HepG2 (cell line): Measurements from ENCODE around the gene INTS7. TPM values are rescaled to one million over a fixed set of nuclear protein-coding genes. Genes with fewer than 3 reads are reported as not detected.

ENCODE experiments used
- ATAC-seq: fragments of 200-7000 bp; cut with Tn5 transposase; 3 replicates; pipeline ENCODE4 v1.9.1; 2020; ENCODE audit warnings: mild to moderate bottlenecking, moderate library complexity
- BruUV-seq: library from RNA; stranded (reverse); fragments of 400-500 nt; replicated peaks from 2 replicates; lab custom pipeline; 2021; lab: Mats Ljungman, UMichigan
- CTCF ChIA-PET: fragments of 300-600 bp; formaldehyde crosslinking; extraction: SDS; loops from one replicate; lab custom pipeline; 2021; ENCODE audit warnings: low total read pairs, inconsistent platforms, low intra/inter-chr PET ratio; lab: Yijun Ruan, JAX
- POLR2A ChIA-PET: fragments of 350-600 bp; sonication (Branson Sonifier 250); formaldehyde crosslinking; loops from one replicate; lab custom pipeline; 2020; ENCODE audit warnings: antibody characterized with exemption, inconsistent platforms; lab: Yijun Ruan, JAX
- DNase-seq: peaks from one replicate; pipeline ENCODE4 v3.0.0-alpha.2; 2015; ENCODE audit warnings: low spot score
- FAIRE-seq: peaks from 3 replicates; lab custom pipeline; 2011; peaks lifted over from hg19 to GRCh38; lab: Jason Lieb, UNC
- H2AFZ ChIP-seq: one replicate; pipeline ENCODE4 v1.6.1; 2011; ENCODE audit warnings: low read length, inconsistent platforms
- H3K27ac ChIP-seq: fragments of 300-600 bp; 3 replicates; pipeline ENCODE4 v1.8.0; 2011; ENCODE audit warnings: mixed run types, mild to moderate bottlenecking, mixed read lengths, low read length, inconsistent platforms; ENCODE audit not compliant: insufficient read depth; ENCODE audit errors: extremely low read length
- H3K27me3 ChIP-seq, 2 experiments: fragments of 200-600 bp in 1 of 2; 2 replicates in 1 of 2; 3 replicates in 1 of 2; pipeline versions ENCODE4 v1.6.0 to v1.8.0; 2011; ENCODE audit warnings: low read length in 2 of 2, mild to moderate bottlenecking in 2 of 2, moderate library complexity in 2 of 2, inconsistent platforms in 1 of 2; ENCODE audit not compliant: insufficient read depth in 2 of 2, control insufficient read depth in 1 of 2
- H3K36me3 ChIP-seq, 2 experiments: fragments of 200-600 bp in 1 of 2; replicated peaks in 1 of 2; 2 replicates in 1 of 2; 3 replicates in 1 of 2; pipeline versions ENCODE4 v1.5.1 to v1.8.0; 2011; ENCODE audit warnings: low read length in 2 of 2, inconsistent platforms in 1 of 2; ENCODE audit not compliant: insufficient read depth in 2 of 2, control insufficient read depth in 1 of 2
- H3K4me1 ChIP-seq: 2 replicates; pipeline ENCODE4 v1.5.1; 2012; ENCODE audit warnings: low read length, inconsistent platforms; ENCODE audit not compliant: insufficient read depth
- H3K4me2 ChIP-seq: 2 replicates; pipeline ENCODE4 v1.6.0; 2011; ENCODE audit warnings: low read depth, low read length, inconsistent platforms
- H3K4me3 ChIP-seq, 3 experiments: fragments of 200-600 bp in 1 of 3; sonication (generic), shearing (Covaris generic) in 1 of 3; replicated peaks in 1 of 3; 2 replicates each; pipeline ENCODE4 v1.5.1; 2011 to 2016; ENCODE audit warnings: low read length in 3 of 3, inconsistent platforms in 2 of 3, low read depth in 2 of 3, mild to moderate bottlenecking in 2 of 3, control low read depth in 1 of 3, mixed read lengths in 1 of 3; ENCODE audit not compliant: insufficient read depth in 1 of 3
- H3K79me2 ChIP-seq: one replicate; pipeline ENCODE4 v1.6.1; 2011; ENCODE audit warnings: low read length, inconsistent platforms; ENCODE audit not compliant: insufficient read depth
- H3K9ac ChIP-seq: 2 replicates; pipeline ENCODE4 v1.6.0; 2011; ENCODE audit warnings: mild to moderate bottlenecking, low read depth, low read length, inconsistent platforms; ENCODE audit not compliant: insufficient read depth
- H3K9me3 ChIP-seq: 2 replicates; pipeline ENCODE4 v1.5.1; 2012; ENCODE audit warnings: mild to moderate bottlenecking, low read length
- H4K20me1 ChIP-seq: 2 replicates; pipeline ENCODE4 v1.6.0; 2011; ENCODE audit warnings: inconsistent platforms, mild to moderate bottlenecking, low read length, moderate library complexity; ENCODE audit not compliant: insufficient read depth
- ELF3 ChIP-seq: IDR thresholded peaks from 2 replicates; pipeline ENCODE4 v1.6.1; 2016; ENCODE audit warnings: missing genetic modification reagents, missing compliant biosample characterization
- GTF2F1 ChIP-seq: fragments of 150-350 bp; IDR thresholded peaks from 2 replicates; pipeline ENCODE4 v1.6.1; 2014; ENCODE audit warnings: low read length
- KAT8 ChIP-seq: IDR thresholded peaks from 2 replicates; pipeline ENCODE4 v1.6.1; 2016; ENCODE audit warnings: missing genetic modification reagents, missing compliant biosample characterization
- MAFG ChIP-seq: sonication (generic); formaldehyde crosslinking; IDR thresholded peaks from 2 replicates; pipeline ENCODE4 v1.5.1; 2020; ENCODE audit warnings: mild to moderate bottlenecking, missing genetic modification reagents
- RORA ChIP-seq: sonication (generic); formaldehyde crosslinking; IDR thresholded peaks from 2 replicates; pipeline ENCODE4 v1.5.0; 2020; ENCODE audit warnings: mild to moderate bottlenecking, missing genetic modification reagents, moderate library complexity
- SMAD3 ChIP-seq: sonication (generic); formaldehyde crosslinking; IDR thresholded peaks from 2 replicates; pipeline ENCODE4 v1.4.0; 2020; ENCODE audit warnings: missing genetic modification reagents
- SMAD9 ChIP-seq: sonication (generic); formaldehyde crosslinking; IDR thresholded peaks from 2 replicates; pipeline ENCODE4 v1.5.1; 2020; ENCODE audit warnings: mild to moderate bottlenecking, missing genetic modification reagents
- THYN1 ChIP-seq: sonication (generic); formaldehyde crosslinking; IDR thresholded peaks from 2 replicates; pipeline ENCODE4 v1.8.1; 2023; ENCODE audit warnings: low read depth, mild to moderate bottlenecking, moderate library complexity, missing genetic modification reagents, borderline replicate concordance
- ZNF737 ChIP-seq: sonication (generic); formaldehyde crosslinking; IDR thresholded peaks from 2 replicates; pipeline ENCODE4 v1.5.0; 2020; ENCODE audit warnings: missing genetic modification reagents, mild to moderate bottlenecking, borderline replicate concordance
- WGBS: methylation state at CpG from one replicate; pipeline ENCODE4 v1.1.6; 2017; ENCODE audit warnings: low lambda C conversion rate; 5-methylcytosine and 5-hydroxymethylcytosine counted together
- in situ Hi-C: cut with HindIII; loops from 2 replicates; pipeline ENCODE4 v1.10.0; 2017; ENCODE audit warnings: low pct_unique_long_range_greater_than_20kb; ENCODE audit not compliant: extremely low pct_ligation_motif_present
- intact Hi-C: fragments of 100-400 bp; cut with micrococcal nuclease; formaldehyde crosslinking; loops from one replicate; pipeline ENCODE4 v1.10.0; 2022; ENCODE audit not compliant: unreplicated experiment
- polyA plus RNA-seq, 8 experiments: library from polyadenylated mRNA; depleted of rRNA in 3 of 8; stranded (reverse) in 7 of 8; unstranded in 1 of 8; fragments of >200 nt; fragmentation: Illumina TruSeq in 4 of 8; extraction: Trizol in 4 of 8; gene quantifications; 2 replicates each; pipeline versions ENCODE4 v1.2.1 to v1.2.3, GENCODE V29; 2011 to 2016; ENCODE audit warnings: low read depth in 4 of 8, missing spikeins in 1 of 8, mixed read lengths in 1 of 8; ENCODE audit not compliant: insufficient read depth in 1 of 8
- total RNA-seq, 5 experiments: library from RNA; depleted of rRNA; stranded (reverse); fragments of >200 nt; fragmentation: Illumina TruSeq; extraction: Trizol; gene quantifications; 2 replicates each; pipeline ENCODE4 v1.2.3, GENCODE V29; 2016; ENCODE audit warnings: low read depth in 1 of 5
- TF ChIP-seq, protein P1 (sequence below): sonication (generic); formaldehyde crosslinking; IDR thresholded peaks from 2 replicates; pipeline ENCODE4 v1.8.1; 2023; ENCODE audit warnings: mild to moderate bottlenecking, inconsistent platforms, moderate library complexity, missing genetic modification reagents, borderline replicate concordance
- TF ChIP-seq, protein P2 (sequence below): sonication (generic); formaldehyde crosslinking; IDR thresholded peaks from 2 replicates; pipeline ENCODE4 v1.8.0; 2022; ENCODE audit warnings: mild to moderate bottlenecking, missing genetic modification reagents, borderline replicate concordance
- TF ChIP-seq, protein P3 (sequence below): sonication (generic); formaldehyde crosslinking; IDR thresholded peaks from 2 replicates; pipeline ENCODE4 v1.4.0; 2020; ENCODE audit warnings: missing genetic modification reagents, borderline replicate concordance
- TF ChIP-seq, protein P4 (sequence below): IDR thresholded peaks from 2 replicates; pipeline ENCODE4 v1.6.1; 2012; ENCODE audit warnings: low read length, improper control_type of control experiment

Gene INTS7
- total and polyA plus RNA-seq, 2 of the 13 experiments (the other 11 are each of a cell fraction or from before 2014, with no cell fraction given), result 18.3 to 22.4 TPM

DNA sequence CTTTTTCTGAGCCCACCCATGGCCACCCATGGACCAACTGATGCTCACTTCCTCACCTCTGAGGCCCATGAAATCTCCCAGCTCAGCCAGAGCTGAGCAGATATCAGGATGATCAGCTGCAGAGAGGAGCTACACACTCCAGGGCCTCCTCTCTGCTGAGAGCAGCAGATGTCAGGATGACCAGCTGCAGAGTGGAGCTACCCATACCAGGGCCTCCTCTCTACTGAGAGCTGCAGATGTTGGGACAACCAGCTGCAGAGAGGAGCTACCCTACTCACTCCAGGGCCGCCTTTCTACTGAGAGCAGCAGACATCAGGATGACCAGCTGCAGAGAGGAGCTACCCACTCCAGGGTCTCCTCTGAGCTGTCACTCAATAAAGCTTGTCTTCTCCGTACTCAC, 133.4 kb downstream of the INTS7 start (continued):
- TF ChIP-seq, protein P1, sequence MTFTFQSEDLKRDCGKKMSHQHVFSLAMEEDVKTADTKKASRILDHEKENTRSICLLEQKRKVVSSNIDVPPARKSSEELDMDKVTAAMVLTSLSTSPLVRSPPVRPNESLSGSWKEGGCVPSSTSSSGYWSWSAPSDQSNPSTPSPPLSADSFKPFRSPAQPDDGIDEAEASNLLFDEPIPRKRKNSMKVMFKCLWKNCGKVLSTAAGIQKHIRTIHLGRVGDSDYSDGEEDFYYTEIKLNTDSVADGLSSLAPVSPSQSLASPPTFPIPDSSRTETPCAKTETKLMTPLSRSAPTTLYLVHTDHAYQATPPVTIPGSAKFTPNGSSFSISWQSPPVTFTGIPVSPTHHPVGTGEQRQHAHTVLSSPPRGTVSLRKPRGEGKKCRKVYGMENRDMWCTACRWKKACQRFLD, result no peak
- TF ChIP-seq ELF3, result no peak

DNA sequence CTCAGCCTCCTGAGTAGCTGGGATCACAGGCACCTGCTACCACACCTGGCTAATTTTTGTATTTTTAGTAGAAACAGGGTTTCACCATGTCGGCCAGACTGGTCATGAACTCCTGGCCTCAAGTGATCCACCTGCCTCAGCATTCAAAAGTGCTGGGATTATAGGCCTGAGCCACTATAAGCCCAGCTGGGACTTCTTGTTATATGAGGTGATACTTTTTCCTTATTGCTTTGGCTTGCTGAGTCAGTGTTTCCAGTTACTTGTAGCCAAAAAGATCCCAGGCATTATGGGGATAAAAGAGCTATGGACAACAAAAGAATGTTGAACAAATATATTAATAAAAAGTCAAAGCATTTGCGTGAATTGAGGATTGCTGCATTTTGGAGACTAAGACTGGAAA, 134.9 kb downstream of the INTS7 start:
- ChIA-PET CTCF (no interaction called here), POLR2A (no interaction called here)
- no peak overlapping the region for H3K27ac ChIP-seq
- H3K9me3 ChIP-seq, result peaks cover 11% of the 10 kb centered on the region; the same call in 1 of the 2 replicates
- intact Hi-C loops, result no loop called here
- in situ Hi-C loops, result no loop called here
- FAIRE-seq, result no peak
- H3K27me3 ChIP-seq, result no peaks in the 10 kb centered on the region
- H3K4me2 ChIP-seq, result no peak overlapping the region
- 56% methylated on average over 2 of the region's 2 CpGs for WGBS
- no peaks in the 10 kb centered on the region for H3K79me2 ChIP-seq
- no peaks in the 10 kb centered on the region for H4K20me1 ChIP-seq
- no peak overlapping the region for H3K4me3 ChIP-seq
- no peak overlapping the region for H2AFZ ChIP-seq
- no peak for DNase-seq
- ATAC-seq, result no peak
- no TSS peak for BruUV-seq
- peaks cover 36% of the 10 kb centered on the region for H3K4me1 ChIP-seq
- no peaks in the 10 kb centered on the region for H3K36me3 ChIP-seq
- H3K9ac ChIP-seq, result no peak overlapping the region
- no peak for TF ChIP-seq ZNF737 (CRISPR knock-in tag)
- TF ChIP-seq, protein P2, sequence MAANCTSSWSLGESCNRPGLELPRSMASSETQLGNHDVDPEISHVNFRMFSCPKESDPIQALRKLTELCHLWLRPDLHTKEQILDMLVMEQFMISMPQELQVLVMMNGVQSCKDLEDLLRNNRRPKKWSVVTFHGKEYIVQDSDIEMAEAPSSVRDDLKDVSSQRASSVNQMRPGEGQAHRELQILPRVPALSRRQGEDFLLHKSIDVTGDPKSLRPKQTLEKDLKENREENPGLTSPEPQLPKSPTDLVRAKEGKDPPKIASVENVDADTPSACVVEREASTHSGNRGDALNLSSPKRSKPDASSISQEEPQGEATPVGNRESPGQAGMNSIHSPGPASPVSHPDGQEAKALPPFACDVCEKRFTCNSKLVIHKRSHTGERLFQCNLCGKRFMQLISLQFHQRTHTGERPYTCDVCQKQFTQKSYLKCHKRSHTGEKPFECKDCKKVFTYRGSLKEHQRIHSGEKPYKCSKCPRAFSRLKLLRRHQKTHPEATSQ (CRISPR knock-in tag), result no peak
- no peak for TF ChIP-seq THYN1
- TF ChIP-seq, protein P3, sequence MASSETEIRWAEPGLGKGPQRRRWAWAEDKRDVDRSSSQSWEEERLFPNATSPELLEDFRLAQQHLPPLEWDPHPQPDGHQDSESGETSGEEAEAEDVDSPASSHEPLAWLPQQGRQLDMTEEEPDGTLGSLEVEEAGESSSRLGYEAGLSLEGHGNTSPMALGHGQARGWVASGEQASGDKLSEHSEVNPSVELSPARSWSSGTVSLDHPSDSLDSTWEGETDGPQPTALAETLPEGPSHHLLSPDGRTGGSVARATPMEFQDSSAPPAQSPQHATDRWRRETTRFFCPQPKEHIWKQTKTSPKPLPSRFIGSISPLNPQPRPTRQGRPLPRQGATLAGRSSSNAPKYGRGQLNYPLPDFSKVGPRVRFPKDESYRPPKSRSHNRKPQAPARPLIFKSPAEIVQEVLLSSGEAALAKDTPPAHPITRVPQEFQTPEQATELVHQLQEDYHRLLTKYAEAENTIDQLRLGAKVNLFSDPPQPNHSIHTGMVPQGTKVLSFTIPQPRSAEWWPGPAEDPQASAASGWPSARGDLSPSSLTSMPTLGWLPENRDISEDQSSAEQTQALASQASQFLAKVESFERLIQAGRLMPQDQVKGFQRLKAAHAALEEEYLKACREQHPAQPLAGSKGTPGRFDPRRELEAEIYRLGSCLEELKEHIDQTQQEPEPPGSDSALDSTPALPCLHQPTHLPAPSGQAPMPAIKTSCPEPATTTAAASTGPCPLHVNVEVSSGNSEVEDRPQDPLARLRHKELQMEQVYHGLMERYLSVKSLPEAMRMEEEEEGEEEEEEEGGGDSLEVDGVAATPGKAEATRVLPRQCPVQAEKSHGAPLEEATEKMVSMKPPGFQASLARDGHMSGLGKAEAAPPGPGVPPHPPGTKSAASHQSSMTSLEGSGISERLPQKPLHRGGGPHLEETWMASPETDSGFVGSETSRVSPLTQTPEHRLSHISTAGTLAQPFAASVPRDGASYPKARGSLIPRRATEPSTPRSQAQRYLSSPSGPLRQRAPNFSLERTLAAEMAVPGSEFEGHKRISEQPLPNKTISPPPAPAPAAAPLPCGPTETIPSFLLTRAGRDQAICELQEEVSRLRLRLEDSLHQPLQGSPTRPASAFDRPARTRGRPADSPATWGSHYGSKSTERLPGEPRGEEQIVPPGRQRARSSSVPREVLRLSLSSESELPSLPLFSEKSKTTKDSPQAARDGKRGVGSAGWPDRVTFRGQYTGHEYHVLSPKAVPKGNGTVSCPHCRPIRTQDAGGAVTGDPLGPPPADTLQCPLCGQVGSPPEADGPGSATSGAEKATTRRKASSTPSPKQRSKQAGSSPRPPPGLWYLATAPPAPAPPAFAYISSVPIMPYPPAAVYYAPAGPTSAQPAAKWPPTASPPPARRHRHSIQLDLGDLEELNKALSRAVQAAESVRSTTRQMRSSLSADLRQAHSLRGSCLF (CRISPR knock-in tag), result no peak
- TF ChIP-seq SMAD9 (CRISPR knock-in tag), result no peak
- no peak for TF ChIP-seq RORA
- no peak for TF ChIP-seq SMAD3 (CRISPR knock-in tag)
- TF ChIP-seq MAFG (CRISPR knock-in tag), result no peak
- no peak for TF ChIP-seq KAT8 (CRISPR knock-in tag)
- no peak for TF ChIP-seq GTF2F1
- TF ChIP-seq, protein P4, sequence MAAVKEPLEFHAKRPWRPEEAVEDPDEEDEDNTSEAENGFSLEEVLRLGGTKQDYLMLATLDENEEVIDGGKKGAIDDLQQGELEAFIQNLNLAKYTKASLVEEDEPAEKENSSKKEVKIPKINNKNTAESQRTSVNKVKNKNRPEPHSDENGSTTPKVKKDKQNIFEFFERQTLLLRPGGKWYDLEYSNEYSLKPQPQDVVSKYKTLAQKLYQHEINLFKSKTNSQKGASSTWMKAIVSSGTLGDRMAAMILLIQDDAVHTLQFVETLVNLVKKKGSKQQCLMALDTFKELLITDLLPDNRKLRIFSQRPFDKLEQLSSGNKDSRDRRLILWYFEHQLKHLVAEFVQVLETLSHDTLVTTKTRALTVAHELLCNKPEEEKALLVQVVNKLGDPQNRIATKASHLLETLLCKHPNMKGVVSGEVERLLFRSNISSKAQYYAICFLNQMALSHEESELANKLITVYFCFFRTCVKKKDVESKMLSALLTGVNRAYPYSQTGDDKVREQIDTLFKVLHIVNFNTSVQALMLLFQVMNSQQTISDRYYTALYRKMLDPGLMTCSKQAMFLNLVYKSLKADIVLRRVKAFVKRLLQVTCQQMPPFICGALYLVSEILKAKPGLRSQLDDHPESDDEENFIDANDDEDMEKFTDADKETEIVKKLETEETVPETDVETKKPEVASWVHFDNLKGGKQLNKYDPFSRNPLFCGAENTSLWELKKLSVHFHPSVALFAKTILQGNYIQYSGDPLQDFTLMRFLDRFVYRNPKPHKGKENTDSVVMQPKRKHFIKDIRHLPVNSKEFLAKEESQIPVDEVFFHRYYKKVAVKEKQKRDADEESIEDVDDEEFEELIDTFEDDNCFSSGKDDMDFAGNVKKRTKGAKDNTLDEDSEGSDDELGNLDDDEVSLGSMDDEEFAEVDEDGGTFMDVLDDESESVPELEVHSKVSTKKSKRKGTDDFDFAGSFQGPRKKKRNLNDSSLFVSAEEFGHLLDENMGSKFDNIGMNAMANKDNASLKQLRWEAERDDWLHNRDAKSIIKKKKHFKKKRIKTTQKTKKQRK, result no peak
